H54 (cell line): Measurements from ENCODE around the gene ITPRID2.
A peak's percentile ranks its signal among the peaks of the same experiment; 100 is the strongest.

Source experiments
- DNase-seq: peaks from one replicate; pipeline ENCODE4 v3.0.0; 2011; ENCODE audit warnings: low spot score, mixed read lengths; ENCODE audit not compliant: insufficient read length
- FAIRE-seq: peaks from 3 replicates; lab custom pipeline; 2011; peaks lifted over from hg19 to GRCh38; lab: Jason Lieb, UNC
- POLR2A ChIP-seq: IDR thresholded peaks from 2 replicates; pipeline ENCODE4 v1.6.1; 2011; ENCODE audit warnings: low read depth, mild to moderate bottlenecking, low read length

ITPRID2 gene

DNA sequence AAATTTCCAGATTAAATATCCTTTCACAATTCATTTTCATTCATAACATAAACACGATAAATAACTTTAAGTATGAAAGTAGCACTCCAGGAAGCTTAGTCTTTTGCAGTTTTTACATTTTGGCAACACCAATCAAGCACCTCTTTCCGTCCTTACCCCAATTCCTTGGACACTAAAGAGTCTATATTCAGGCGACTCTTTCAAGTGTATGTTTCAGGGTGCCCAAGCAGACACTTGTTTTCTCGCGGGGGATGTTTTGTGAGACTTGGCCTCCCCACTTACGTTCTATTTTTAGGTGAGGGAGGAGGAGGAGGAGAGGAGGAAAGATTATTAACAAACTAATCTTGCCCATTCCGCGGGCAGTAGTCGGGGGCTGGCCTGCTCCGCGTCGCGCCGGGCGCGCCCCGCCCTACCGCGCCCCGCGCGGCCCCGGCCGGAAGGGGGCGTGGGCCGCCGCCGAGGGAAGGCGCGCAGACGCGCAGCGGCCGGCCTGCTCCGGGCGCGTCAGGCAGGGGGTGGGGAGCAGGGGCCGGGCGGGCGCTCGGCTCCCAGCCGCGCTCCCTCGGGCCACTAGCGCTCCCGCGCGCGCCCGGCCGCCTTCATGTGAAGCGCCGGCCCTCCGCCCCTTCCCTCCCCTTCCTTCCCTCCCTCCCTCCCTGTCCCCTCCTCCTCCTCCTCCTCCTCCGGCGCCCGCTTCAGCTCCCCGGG lies at the start of gene ITPRID2:
Gene ITPRID2, plus strand, starts transcription at position 473 of the 708 bp plus-strand sequence. CDS start 337 bp downstream, outside the sequence.
- peak; percentile 11 for TF ChIP-seq POLR2A
- peak; percentile 69 for DNase-seq
- FAIRE-seq = no peak

DNA sequence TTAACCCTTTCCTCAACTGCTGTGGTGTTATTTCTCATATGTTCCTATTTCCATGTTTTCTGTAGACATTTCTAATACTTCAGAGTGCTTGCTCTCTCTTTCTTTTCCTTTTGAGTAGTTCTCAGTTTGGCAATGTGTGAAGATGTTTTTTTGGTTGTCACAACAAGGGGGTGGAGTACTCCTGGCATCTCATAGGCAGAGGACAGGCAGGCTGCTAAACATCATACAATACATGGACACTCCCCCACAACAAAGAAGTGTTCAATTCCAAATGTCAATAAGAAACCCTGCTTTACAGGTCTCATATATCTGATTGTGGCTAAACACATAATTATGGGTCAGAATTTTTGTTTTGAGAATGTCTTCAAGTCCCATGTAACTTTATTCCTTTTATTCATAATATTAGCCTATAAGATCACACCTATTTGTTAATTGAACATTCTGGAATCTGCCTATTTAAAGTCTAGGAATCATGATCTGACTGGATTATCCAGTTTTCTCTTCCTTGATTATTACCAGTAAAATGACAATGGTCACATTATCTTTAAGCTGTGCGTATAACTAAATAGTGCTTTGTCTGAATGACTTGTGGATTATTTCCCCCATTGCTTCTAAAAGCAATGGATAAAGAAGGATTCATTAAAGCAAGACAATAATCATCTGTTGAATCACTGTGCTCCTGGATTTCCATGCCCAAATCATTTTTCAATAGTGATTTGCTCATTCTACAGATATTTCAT lies 46.8 kb upstream of the ITPRID2 start:
- no peak for DNase-seq
- FAIRE-seq = no peak
- no peak for TF ChIP-seq POLR2A

DNA sequence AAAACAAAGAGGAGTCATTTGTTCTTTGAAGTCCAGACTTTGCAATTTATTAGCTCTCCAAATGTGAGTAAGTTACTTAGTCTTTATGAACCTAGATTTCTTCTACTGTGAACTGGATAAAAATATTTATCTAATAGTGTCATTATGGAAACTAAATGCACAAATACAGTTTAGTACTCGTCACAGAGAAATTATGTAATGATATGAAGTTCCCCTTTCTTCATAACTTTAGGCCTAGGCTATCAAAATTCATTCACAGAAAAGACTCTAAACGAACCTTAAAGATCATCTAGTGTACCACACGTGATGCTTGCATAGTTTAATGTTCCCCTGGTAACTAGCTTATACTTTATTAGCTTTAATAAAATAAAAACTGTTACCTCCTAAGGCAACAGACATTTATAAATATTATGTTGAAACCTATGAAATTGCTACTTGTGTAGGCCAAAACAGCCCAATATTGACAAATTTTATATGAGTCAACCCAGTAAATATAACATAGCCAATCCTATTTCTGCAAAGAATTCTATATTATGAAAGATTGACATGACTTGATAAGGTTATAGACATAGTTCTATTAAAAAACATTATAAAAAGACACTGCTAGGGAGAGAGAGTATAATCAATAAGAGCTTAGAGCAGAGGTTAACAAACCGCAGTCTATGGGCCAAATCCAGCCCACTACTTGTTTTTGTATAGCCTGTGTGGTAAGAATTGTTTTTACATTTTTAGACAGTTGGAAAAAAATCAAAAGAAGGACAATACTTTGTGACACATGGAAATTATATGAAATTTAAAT lies 44.9 kb upstream of the ITPRID2 start:
- FAIRE-seq (no peak), DNase-seq (no peak)
- no peak for TF ChIP-seq POLR2A

DNA sequence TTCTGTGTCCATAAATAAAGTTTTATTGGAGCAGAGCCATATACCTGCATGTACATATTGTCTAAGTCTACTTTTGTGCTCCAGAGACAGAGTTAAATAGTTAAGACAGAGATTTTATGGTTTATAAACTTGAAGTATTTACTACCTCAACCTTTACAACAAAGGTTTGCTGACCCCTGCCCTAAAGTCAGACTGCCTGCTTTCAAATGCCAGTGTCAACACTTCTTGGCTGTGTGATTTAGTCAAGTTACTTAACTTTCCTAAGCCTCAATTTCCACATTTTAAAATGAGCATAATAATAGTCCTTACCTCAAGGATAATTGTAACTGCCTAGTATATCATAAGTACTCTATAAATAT lies 44.4 kb upstream of the ITPRID2 start:
- FAIRE-seq (no peak), DNase-seq (no peak)
- no peak for TF ChIP-seq POLR2A

DNA sequence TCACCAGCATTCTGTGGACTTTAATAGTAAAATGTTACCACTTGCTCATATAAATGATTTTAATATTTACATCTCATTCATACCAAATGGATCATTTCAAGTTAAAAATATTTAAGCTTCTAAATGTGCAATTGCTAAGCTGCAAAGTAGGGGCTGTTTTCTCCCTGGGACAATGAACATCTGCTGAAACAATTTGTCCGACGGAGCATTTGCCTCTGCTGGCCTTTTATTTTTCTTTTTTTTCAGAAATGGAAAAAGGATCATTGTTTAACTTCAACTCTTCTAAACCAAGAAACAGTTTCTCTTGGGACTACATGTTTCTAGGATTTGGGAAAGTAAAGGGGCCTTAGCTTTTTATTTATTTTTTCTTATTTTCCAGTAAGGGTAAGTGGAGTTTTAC lies 43.8 kb upstream of the ITPRID2 start:
- TF ChIP-seq POLR2A = no peak
- FAIRE-seq (no peak), DNase-seq (no peak)

DNA sequence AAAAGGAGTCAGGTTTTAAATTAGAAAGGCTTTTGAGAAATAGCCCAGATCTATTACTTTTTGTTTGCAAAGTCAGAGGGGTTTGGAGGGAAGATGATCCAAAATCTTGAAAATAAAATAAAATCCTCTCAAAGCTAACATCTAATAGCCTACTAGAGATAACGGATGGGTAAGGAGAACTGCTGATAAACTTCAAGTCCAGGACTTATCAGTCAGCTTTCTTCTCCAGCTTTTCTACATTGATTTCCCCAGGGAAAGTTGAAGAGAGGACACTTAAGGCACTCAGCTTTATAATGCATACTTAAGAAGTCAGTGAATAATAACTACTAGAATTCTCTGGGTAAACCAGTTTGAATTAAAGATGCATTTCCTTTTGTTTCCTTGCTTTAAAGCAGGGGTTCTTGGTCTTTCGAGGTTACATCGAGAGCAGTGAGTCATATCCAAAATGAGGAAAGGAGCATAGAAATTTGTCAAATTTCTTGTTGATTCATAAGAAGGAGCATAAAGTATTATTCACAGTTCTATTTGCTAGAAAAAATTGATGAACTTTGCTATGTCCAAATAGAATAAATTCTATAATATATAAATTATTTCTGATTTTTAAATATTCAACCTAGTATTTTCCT lies 43.2 kb upstream of the ITPRID2 start:
- FAIRE-seq = peak; percentile 33
- TF ChIP-seq POLR2A = no peak
- DNase-seq = no peak

DNA sequence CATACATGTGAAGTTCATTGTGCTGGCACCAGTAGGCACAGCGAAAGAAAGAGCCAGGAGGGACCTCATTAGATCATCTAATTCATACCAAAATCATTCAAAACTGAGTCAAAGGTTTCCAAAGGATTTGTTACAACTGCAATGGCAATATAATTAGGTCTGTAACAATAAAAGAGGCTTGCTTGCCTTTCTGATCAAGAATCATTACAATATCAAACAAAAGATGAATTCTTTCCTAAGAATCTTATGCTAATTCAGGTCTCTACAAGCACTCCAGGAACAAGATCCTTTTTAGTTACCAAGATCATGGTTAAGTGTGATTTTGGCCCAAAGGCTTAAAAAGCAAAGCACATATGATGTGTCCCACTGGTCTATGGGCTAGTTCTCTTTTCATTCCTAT lies 41.9 kb upstream of the ITPRID2 start:
- TF ChIP-seq POLR2A = no peak
- FAIRE-seq = no peak
- no peak for DNase-seq

DNA sequence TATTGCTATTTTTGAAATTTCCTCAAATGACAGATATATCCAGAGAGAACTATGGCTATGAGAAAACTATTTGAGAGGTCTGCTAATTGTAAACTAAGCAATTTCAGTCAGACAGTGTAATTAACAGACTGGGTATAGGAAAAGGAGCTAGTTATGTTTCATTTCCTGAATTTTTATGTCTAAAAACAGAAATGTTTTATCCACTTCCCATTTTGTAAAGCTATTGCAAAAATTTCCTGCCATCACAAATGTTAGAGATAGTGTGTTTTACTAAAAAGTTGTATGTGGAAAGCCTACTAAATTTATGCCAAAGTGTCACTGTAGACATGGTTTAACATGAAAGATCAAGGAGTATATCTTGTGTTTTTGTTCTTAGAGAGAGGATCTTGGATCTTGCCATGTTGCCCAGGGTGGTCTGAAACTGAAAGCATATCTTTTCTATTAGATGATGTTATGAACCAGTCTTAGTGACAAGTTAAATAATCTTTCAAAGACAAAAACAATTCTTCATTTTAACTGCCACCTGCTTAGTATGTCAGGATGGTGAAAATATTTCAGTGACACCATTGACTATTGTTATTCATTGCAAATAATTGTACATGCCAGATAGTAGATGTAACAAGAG lies 40.5 kb upstream of the ITPRID2 start:
- TF ChIP-seq POLR2A = no peak
- peak; percentile 38 for FAIRE-seq
- DNase-seq = no peak

DNA sequence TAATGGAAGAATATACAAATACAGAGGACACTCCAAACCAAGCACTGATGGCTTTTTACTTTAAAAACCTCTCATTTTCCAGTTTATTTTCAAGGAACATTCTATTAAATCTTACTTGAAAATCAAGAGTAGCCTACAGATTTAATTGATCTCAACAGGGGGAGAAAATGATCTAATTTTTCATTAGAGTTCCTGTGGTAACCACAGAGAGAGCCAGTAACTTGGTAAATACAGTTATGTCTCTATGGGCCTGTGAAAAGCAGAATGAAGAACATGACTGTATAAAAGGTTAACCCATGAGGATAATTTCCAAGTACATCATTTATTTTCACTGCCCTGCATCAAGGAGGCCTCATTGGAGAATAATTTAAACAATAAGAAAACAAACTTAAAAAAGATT lies 39.8 kb upstream of the ITPRID2 start:
- no peak for TF ChIP-seq POLR2A
- DNase-seq (no peak), FAIRE-seq (no peak)

DNA sequence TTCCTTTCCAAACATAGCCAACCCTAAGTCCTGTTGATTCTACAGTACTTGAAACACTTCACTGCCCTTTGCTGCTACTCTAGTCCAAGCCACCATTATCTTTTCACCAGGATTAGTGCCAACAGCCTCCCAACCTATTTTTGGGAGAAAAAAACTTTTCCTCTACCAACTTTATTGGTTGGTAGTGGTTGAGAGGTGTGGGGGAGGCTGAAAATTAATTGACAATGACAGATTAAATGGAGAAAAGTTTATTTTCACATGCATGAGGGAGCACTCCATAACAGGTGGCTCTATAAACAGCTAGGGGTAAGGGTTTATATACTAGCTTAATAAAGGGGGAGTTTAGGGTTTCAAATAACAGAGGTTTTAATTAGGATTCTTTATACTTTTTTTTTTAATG lies 37.8 kb upstream of the ITPRID2 start:
- FAIRE-seq (no peak), DNase-seq (no peak)
- TF ChIP-seq POLR2A = no peak

DNA sequence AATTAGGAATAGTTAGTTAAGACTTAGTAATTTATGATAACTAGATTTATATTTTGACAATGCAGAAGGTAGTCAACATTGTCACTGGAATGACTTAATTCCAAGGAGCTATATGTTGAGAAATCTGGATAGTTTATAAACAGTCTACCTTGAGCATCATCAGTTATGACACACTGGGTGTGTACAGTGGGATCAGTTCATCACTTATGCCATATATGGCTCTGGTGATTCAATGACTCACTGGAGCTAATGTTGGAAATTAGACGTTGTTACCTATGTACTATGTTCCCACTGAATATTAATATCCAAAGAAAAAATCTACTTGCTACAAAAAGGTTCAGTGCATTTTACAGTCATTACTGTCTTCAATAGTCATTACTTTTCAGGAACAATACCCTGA lies 34.0 kb upstream of the ITPRID2 start:
- TF ChIP-seq POLR2A = no peak
- DNase-seq = no peak
- peak; percentile 93 for FAIRE-seq

DNA sequence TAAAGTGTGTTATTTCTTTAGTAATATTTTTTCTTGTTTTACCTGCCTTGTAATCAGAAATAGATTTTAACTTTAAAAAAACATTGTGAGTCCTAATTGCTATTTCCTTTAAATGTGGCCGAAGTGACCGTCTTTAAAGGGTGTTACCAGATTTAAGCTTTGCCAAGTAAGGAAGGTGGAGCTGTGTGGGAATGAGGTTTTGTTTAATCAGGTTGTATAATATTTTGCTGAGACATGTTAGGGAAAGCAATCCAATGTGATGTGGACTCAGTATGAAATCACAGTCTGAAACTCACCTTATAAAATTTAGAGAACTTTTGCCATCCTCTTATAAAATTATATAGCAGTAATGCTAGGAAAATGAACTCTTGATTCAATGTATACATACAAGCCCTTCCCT lies 32.9 kb upstream of the ITPRID2 start:
- no peak for TF ChIP-seq POLR2A
- FAIRE-seq = no peak

DNA sequence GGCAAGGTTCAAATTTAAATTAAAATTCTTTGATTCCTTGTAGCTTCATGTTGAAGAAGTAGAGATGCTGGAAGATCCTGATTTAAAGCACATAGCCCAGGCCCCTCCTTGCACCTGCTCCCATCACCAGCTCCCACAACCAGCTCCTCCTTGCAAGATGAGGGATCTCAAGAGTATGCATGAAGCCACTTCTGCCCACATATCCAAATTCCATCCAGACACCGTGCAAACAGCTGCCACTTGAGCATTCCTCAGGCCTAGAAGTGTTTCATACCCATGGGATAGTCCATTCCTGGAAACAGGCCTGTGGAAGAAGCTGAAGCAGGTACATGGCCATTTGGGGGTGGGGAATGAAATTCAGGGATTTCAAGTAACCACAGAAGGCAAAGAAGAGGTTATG lies 32.4 kb upstream of the ITPRID2 start:
- FAIRE-seq (no peak), DNase-seq (no peak)
- TF ChIP-seq POLR2A = no peak

More for the DNA sequence above, 32.9 kb upstream of the ITPRID2 start:
- no peak for DNase-seq
